ENCODE measurements around the gene SMAD1.

DNA sequence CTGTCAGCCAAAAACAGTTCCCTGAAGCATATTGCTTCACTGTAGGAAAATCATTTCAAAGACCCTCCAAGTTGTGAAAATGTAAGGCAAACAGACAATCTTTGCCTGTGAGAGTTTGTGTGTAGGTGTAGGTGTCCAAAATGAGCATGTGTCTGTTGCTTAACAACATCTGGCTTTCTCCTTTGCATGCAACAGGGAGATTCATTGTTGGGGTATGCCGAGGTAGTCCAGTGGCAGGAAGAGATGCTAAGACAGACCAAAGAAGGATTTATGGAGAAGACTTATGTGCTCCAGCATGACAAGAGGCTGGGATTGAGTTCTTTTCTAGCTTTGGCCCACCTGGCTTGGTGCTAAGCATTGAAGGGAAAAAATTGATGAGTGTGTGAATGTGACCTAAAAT, 29.8 kb upstream of the SMAD1 start:
- TF ChIP-seq EZH2 (IDR thresholded peaks at IDR 0.05) (no peak), EZH2phosphoT487 (IDR thresholded peaks at IDR 0.05) (no peak)
- TF ChIP-seq, protein P1, sequence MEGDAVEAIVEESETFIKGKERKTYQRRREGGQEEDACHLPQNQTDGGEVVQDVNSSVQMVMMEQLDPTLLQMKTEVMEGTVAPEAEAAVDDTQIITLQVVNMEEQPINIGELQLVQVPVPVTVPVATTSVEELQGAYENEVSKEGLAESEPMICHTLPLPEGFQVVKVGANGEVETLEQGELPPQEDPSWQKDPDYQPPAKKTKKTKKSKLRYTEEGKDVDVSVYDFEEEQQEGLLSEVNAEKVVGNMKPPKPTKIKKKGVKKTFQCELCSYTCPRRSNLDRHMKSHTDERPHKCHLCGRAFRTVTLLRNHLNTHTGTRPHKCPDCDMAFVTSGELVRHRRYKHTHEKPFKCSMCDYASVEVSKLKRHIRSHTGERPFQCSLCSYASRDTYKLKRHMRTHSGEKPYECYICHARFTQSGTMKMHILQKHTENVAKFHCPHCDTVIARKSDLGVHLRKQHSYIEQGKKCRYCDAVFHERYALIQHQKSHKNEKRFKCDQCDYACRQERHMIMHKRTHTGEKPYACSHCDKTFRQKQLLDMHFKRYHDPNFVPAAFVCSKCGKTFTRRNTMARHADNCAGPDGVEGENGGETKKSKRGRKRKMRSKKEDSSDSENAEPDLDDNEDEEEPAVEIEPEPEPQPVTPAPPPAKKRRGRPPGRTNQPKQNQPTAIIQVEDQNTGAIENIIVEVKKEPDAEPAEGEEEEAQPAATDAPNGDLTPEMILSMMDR (IDR thresholded peaks at IDR 0.05) = no peak
